GM19328 (cell line): Measurements from ENCODE around the gene HOXC9.
"Not testable (repeated sequence)": the region's sequence is repeated elsewhere in the genome, so short reads cannot be mapped to it uniquely, and the experiment has no call there.

Experiments used
- ATAC-seq: cut with Tn5 transposase; IDR thresholded peaks from one replicate; pipeline ENCODE4 v1.9.1; 2021; ENCODE audit warnings: mild to moderate bottlenecking, moderate library complexity; ENCODE audit not compliant: unreplicated experiment

The HOXC9 gene

DNA sequence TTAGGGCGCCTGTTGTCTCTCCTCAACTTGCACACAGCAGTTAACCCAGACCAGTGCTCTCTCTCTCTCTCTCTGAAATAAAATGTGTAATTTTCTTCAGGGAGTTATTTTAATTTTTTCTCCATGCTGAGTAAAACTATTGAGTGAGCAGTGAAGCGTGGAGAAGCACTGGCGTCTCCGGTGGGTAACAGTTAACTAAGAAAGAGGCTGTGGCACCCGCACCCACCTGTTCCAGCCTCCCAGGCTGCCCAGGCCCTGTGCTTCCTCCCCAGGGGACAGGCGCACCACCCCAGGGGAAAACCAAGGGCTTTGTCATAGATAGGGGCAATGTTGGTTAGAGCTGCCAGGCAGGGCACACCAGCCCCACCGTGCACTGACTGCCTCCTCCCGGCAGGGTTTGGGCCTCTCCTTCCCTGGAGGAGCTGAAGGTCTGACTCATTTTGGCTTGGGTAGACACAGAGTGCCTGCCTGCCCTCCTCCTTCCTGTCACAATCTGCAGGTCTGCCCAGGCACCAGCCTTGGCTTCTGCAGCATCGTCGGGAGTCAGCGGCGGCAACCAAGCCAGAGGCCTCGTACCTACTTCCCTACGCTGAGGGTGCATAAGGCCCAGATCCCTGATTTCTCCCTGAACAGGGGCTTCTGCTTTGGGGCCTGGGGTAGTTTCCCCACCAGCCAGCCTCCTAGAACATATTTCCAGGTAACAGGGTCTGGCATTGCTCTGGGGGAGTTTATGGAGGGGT is 36.8 kb downstream of the HOXC9 start:
- ATAC-seq, result no peak

GRCh38 chr12:54037360-54038283 is 37.7 kb downstream of the HOXC9 start:
- no peak for ATAC-seq

GRCh38 chr12:54038284-54038870 is 38.4 kb downstream of the HOXC9 start:
- ATAC-seq, result no peak

- no peak for ATAC-seq
Measured at GRCh38 chr12:54038871-54039414, 39.0 kb downstream of the HOXC9 start.

- no peak for ATAC-seq
Measured at GRCh38 chr12:54039417-54040147, 39.6 kb downstream of the HOXC9 start.

GRCh38 chr12:54040148-54040494 is 40.2 kb downstream of the HOXC9 start:
- ATAC-seq, result no peak

DNA sequence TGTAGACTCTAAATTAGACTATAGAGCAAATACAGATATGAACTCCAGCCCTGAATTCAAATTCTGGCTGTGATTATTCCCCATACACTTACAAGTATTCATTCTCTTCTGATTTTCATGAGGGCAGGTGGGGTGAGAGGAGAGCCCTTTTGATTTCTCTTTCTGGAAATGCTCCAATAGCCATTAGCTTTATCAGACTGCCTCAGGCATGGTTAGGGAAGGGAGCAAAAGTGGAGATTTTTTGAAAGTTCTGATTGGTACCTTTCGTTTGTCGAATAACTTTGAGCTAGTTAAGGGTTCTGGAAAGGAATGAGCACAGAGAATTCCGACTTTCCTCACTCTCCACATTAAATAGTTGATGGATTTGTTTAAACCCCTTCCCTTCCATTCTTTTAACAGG is 40.7 kb downstream of the HOXC9 start:
- no peak for ATAC-seq

DNA sequence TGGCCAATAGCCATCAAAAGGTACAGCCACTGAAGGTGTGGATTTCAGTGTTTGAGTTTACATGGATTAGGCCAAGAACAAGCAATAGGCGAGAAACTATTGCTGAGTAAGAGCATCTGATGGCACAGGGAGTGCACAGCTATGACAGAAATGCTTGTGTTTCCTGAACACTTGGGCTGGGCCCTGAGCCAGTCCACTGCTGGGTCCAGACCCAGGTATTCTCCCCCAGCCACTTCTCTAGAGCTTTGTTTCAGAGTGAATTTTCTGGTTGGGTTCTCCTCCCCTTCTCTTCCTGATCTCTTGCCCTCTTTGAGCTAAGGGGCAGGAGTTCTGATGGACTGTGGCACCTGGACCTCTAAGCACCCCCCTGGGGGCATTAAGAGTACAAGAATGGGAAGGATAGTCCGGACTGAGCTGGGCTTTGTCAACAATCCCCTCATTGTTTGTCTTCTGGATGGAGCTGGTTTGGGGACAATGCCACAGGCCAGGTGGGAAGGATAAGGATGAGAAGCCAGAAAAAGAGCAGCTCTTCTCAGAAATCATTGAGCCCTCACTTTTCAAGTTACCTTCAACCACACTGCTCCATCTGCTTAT is 41.2 kb downstream of the HOXC9 start:
- no peak for ATAC-seq

GRCh38 chr12:54042033-54042432 is 42.1 kb downstream of the HOXC9 start:
- ATAC-seq, result not testable (repeated sequence)

DNA sequence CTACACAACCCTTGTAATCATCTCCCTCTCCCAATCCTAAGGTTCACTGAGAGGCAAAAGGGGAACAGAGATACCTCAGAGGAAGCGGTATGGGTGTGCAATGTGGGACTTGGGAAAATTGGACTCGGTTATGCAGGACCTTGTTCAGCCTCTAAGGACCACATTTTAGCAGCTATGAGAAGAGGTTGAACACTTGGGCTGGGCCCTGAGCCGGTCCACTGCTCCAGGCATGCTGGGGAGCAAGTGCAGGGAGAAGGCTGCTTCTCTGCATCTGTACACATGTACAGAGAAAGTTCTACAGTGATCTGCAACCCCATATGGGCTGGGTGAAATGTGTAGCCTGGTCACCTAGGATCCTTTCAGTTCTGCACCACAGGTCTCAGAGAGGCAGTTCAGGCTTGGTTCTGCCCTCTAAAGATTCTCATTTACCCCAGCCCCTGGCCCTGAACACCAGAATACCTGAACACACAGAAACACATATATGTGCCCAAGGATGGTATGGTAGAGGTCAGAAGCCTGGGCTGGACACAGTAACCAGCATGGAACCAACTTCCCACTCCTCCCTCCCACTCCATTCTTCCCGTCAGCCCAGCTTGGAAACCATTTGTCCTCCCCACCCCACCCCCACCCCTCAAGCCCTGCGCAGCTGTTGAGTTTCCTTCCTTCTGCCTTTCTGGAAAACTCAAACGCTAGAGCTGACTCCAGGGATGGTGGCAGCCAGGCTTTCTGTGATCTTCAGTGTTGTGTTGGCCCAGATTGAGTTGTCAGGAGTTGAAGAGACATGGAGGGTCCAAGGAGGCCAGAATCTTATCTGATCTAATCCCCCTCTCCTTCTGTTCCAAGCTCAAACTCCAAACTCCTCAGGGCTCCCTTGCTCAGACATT is 43.3 kb downstream of the HOXC9 start:
- no peak for ATAC-seq

- no peak for ATAC-seq
Measured at GRCh38 chr12:54044425-54045103, 44.6 kb downstream of the HOXC9 start.

DNA sequence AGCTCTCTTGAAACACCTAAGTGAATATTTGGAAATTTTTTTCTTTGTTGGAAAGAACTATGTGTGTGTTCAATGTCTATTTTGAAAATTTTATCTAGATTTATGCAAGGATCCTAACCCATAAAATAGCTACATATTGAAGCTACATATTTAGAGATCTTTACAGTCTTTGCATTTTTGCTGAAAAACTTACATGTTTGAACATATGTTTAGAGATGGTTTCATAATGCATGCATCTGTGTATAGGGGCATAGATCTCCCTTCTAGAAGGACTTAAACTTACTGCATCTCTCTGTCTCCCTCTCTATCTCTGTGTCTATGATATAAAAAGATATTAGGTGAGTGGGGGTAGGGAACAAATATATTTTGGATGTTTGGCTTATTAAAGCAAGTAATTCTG is 45.4 kb downstream of the HOXC9 start:
- ATAC-seq, result no peak

GRCh38 chr12:54045868-54046521 is 46.0 kb downstream of the HOXC9 start:
- no peak for ATAC-seq

DNA sequence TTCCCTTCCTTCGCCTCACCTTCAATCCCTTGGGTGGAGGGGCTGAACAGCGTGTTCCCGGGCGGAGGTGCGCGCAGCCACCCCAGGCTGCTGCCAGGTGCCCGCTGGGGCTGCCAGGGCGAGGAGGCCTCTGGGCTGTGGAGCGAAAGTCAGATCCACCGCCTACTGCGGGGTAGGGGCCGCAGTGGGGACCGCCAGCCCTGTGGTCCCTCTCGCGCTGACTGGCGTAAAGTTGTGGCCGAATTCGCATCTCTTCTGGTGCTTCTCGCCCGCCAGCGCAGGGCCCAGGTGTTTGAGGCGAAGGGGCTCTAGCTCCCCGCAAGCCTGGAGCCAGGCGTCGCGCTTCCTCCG is 46.8 kb downstream of the HOXC9 start:
- no peak for ATAC-seq

- no peak for ATAC-seq
Measured at GRCh38 chr12:54047160-54047963, 47.4 kb downstream of the HOXC9 start.

DNA sequence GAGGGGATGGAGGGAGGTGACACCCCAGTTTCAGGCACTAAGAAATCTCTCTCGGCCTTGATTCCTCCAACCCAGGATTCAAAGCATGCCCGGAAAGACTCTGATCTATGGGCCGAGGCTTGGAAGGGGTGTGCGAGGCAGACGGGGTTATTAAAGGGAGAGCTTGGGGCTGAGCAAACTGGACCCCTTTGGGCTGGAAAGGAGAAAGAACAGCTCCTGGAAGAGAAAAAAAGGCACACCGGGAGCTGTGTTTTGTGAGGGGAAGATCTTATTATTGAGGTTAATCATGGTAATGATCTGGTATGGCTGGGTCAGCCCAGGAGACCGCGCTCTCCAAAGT is 48.0 kb downstream of the HOXC9 start:
- no peak for ATAC-seq

DNA sequence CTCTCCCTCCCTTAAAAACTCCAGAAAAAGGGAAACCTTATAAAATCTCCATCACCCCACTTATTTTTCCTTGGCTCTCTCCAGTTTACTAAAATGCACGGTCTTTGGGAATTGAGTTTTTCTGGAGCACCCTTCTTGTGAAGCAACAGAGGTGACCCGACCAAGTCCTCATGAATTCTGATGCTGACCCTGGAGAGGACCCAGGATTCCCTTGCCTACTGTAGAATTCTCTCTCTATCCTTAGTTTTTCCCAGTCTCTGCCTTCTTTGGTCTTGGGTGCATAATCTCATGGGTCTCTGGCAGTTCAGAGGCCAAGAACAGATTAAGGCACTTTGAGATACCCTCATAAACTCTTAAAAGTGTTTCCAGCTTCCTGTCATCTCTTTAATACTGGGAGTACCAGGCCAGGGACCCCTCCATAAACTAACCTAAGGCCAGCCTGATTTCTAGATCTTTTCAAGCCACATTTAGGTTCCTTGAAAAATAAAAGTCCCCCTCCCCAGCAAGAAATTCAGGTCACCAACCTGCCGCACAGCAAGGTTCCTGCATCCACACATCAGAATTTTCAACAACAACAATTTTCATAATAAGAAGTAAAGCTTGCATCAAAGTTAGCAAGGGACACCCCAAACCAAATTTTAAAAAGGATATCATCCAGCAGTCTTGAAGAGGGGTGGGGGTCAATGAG is 48.6 kb downstream of the HOXC9 start:
- ATAC-seq, result no peak
